ENCODE measurements around the gene GPC6. TPM values are rescaled to one million over a fixed set of nuclear protein-coding genes. Genes with fewer than 3 reads are reported as not detected.
A peak's percentile ranks its signal among the peaks of the same experiment; 100 is the strongest.

Gene GPC6
- polyA plus RNA-seq, 1 of the 3 experiments (the other 2 are of a cell fraction) = 6.7 TPM

DNA sequence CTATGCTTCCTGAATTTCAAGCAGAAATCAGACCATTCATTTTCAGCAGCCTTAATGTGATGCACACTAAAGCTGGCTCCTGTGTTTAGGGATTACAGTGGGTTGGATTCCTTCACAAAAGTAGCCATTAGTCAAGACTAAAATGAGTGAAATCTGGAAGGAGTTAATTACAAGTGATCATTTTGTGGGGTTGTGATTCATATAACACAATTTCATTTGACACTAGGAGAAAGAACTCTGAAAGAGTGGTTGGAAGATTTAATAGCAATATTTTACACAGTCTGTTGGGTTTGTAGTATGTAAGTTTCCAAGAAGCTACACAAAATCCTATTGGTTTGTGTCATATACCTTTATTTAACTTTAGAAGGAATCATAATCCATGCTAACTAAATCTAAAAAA lies 1015.9 kb downstream of the GPC6 start:
- no peak overlapping the region for H3K9ac ChIP-seq
- ChIA-PET CTCF (no interaction called here), POLR2A (no interaction called here)
- peaks cover 11% of the 10 kb centered on the region for H3K9me3 ChIP-seq
- peaks cover 0 to 5% of the 10 kb centered on the region in 2 experiments for H3K36me3 ChIP-seq (replicated peaks in 1 of 2; ENCODE audit: control insufficient read depth in 1 of 2, insufficient read depth in 2 of 2, low read length in 1 of 2)
- H3K4me2 ChIP-seq = no peak overlapping the region
- H3K9me2 ChIP-seq = no peaks in the 10 kb centered on the region
- H2AFZ ChIP-seq (ENCODE audit: low read depth) = no peak overlapping the region
- no peak for DNase-seq
- peaks cover 0 to 9% of the 10 kb centered on the region in 2 experiments; a peak in 1 of 4 replicates for H3K4me1 ChIP-seq (ENCODE audit: control insufficient read depth in 1 of 2, insufficient read depth in 2 of 2, low read depth in 1 of 2, low read length in 1 of 2)
- no peaks in the 10 kb centered on the region for H3F3A ChIP-seq (replicated peaks; ENCODE audit: insufficient read depth)
- no peak overlapping the region for H3K27ac ChIP-seq (ENCODE audit: low read depth in 2 of 2, low read length in 1 of 2)
- no peaks in the 10 kb centered on the region for H4K20me1 ChIP-seq (ENCODE audit: insufficient read depth)
- no peaks in the 10 kb centered on the region for H3K79me2 ChIP-seq (ENCODE audit: insufficient read depth)
- TF ChIP-seq CHD2 (IDR thresholded peaks at IDR 0.05; ENCODE audit: low read length, partially characterized antibody) (no peak), EZH2phosphoT487 (IDR thresholded peaks at IDR 0.05; ENCODE audit: borderline replicate concordance, low read depth) (no peak), SIN3A (IDR thresholded peaks at IDR 0.05; ENCODE audit: borderline replicate concordance, low read depth, low read length) (no peak), TEAD4 (IDR thresholded peaks at IDR 0.05; ENCODE audit: borderline replicate concordance, insufficient read depth) (no peak), RCOR1 (IDR thresholded peaks at IDR 0.05; ENCODE audit: low read length) (no peak)
- no peak overlapping the region for H3K4me3 ChIP-seq (ENCODE audit: low read depth in 2 of 2, low read length in 1 of 2)
- H3K27me3 ChIP-seq (ENCODE audit: insufficient read depth) = no peaks in the 10 kb centered on the region

DNA sequence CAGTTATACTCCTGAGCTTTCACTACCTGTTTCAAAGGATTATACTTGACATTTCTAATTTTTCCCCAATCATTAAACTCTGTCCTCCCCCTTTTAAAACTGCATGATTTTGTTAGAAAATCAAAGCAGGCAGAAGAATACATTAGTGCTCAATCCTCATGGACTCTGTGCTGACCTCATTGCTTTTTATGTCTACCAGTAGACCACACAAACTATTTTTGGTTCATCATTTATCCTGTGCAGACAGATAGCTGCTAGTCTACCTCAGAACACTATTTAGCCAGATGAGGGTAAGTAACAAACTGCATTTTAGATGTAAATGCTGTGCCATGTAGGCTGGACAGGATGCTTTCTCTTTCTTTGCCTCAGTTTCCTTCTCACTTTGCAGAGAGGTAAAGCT lies 1016.9 kb downstream of the GPC6 start:
- no peak overlapping the region for H3K4me2 ChIP-seq
- no peak overlapping the region for H3K27ac ChIP-seq (ENCODE audit: low read depth in 2 of 2, low read length in 1 of 2)

DNA sequence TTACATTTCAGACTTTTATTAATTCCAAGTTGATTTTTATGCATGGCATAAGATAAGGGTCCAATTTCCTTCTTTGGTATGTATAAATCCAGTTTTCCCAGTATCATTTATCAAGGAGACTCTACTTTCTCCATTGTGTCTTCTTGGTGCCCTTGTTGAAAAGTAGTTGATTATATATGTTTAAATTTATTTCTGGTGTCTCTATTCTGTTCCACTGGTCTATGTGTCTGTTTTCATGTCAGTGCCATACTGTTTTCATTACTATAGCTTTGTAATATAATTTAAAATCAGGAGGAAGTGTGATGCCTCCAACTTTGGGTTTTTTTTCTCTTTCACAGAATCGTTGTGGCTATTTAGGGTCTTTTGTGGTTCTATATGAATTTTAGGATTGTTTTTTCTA lies 1019.9 kb downstream of the GPC6 start:
- CTCF ChIA-PET = no interaction called here
- TF ChIP-seq RCOR1 (IDR thresholded peaks at IDR 0.05; ENCODE audit: low read length) = no peak
- TF ChIP-seq, protein P1, sequence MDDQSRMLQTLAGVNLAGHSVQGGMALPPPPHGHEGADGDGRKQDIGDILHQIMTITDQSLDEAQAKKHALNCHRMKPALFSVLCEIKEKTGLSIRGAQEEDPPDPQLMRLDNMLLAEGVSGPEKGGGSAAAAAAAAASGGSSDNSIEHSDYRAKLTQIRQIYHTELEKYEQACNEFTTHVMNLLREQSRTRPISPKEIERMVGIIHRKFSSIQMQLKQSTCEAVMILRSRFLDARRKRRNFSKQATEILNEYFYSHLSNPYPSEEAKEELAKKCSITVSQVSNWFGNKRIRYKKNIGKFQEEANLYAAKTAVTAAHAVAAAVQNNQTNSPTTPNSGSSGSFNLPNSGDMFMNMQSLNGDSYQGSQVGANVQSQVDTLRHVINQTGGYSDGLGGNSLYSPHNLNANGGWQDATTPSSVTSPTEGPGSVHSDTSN (IDR thresholded peaks at IDR 0.05) = no peak
- TF ChIP-seq JUND (IDR thresholded peaks at IDR 0.05) = no peak
- no peak for TF ChIP-seq SIN3A (IDR thresholded peaks at IDR 0.05; ENCODE audit: borderline replicate concordance, low read depth, low read length)
- TF ChIP-seq, protein P2, sequence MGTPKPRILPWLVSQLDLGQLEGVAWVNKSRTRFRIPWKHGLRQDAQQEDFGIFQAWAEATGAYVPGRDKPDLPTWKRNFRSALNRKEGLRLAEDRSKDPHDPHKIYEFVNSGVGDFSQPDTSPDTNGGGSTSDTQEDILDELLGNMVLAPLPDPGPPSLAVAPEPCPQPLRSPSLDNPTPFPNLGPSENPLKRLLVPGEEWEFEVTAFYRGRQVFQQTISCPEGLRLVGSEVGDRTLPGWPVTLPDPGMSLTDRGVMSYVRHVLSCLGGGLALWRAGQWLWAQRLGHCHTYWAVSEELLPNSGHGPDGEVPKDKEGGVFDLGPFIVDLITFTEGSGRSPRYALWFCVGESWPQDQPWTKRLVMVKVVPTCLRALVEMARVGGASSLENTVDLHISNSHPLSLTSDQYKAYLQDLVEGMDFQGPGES (IDR thresholded peaks at IDR 0.05; ENCODE audit: low read depth, low read length) = no peak
- TF ChIP-seq, protein P3, sequence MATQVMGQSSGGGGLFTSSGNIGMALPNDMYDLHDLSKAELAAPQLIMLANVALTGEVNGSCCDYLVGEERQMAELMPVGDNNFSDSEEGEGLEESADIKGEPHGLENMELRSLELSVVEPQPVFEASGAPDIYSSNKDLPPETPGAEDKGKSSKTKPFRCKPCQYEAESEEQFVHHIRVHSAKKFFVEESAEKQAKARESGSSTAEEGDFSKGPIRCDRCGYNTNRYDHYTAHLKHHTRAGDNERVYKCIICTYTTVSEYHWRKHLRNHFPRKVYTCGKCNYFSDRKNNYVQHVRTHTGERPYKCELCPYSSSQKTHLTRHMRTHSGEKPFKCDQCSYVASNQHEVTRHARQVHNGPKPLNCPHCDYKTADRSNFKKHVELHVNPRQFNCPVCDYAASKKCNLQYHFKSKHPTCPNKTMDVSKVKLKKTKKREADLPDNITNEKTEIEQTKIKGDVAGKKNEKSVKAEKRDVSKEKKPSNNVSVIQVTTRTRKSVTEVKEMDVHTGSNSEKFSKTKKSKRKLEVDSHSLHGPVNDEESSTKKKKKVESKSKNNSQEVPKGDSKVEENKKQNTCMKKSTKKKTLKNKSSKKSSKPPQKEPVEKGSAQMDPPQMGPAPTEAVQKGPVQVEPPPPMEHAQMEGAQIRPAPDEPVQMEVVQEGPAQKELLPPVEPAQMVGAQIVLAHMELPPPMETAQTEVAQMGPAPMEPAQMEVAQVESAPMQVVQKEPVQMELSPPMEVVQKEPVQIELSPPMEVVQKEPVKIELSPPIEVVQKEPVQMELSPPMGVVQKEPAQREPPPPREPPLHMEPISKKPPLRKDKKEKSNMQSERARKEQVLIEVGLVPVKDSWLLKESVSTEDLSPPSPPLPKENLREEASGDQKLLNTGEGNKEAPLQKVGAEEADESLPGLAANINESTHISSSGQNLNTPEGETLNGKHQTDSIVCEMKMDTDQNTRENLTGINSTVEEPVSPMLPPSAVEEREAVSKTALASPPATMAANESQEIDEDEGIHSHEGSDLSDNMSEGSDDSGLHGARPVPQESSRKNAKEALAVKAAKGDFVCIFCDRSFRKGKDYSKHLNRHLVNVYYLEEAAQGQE (IDR thresholded peaks at IDR 0.05; ENCODE audit: low read depth, low read length) = no peak
- TF ChIP-seq FOSL2 (IDR thresholded peaks at IDR 0.05; ENCODE audit: borderline replicate concordance, low read depth) = no peak
- TF ChIP-seq, protein P4, sequence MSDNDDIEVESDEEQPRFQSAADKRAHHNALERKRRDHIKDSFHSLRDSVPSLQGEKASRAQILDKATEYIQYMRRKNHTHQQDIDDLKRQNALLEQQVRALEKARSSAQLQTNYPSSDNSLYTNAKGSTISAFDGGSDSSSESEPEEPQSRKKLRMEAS (IDR thresholded peaks at IDR 0.05; ENCODE audit: low read depth) = no peak
- no peak for TF ChIP-seq FOXJ3 (CRISPR knock-in tag; IDR thresholded peaks at IDR 0.05)
- TF ChIP-seq RAD21 (IDR thresholded peaks at IDR 0.05; ENCODE audit: low read length) = no peak

More for the DNA sequence above, 1016.9 kb downstream of the GPC6 start:
- H3K9ac ChIP-seq = no peak overlapping the region
- H3K36me3 ChIP-seq (replicated peaks in 1 of 2; ENCODE audit: control insufficient read depth in 1 of 2, insufficient read depth in 2 of 2, low read length in 1 of 2) = peaks cover 0 to 5% of the 10 kb centered on the region in 2 experiments
- ChIA-PET CTCF (no interaction called here), POLR2A (no interaction called here)
- no peaks in the 10 kb centered on the region for H4K20me1 ChIP-seq (ENCODE audit: insufficient read depth)
- H3K79me2 ChIP-seq (ENCODE audit: insufficient read depth) = no peaks in the 10 kb centered on the region
- H3K4me1 ChIP-seq (ENCODE audit: control insufficient read depth in 1 of 2, insufficient read depth in 2 of 2, low read depth in 1 of 2, low read length in 1 of 2) = peaks cover 0 to 10% of the 10 kb centered on the region in 2 experiments; a peak in 2 of 4 replicates
- no peaks in the 10 kb centered on the region for H3F3A ChIP-seq (replicated peaks; ENCODE audit: insufficient read depth)
- DNase-seq = no peak
- H3K9me3 ChIP-seq = peaks cover 11% of the 10 kb centered on the region
- H3K27me3 ChIP-seq (ENCODE audit: insufficient read depth) = no peaks in the 10 kb centered on the region
- TF ChIP-seq EZH2phosphoT487 (IDR thresholded peaks at IDR 0.05; ENCODE audit: borderline replicate concordance, low read depth) = no peak
- TF ChIP-seq, protein P1 (IDR thresholded peaks at IDR 0.05) = 0 out of 2 replicates have a peak, but pooled peaks have one; percentile 6
- H3K9me2 ChIP-seq = no peaks in the 10 kb centered on the region
- H3K4me3 ChIP-seq (ENCODE audit: low read depth in 2 of 2, low read length in 1 of 2) = no peak overlapping the region
- no peak overlapping the region for H2AFZ ChIP-seq (ENCODE audit: low read depth)

More for the DNA sequence above, 1019.9 kb downstream of the GPC6 start:
- Histone ChIP-seq H3K4me2 (no peak overlapping the region), H4K20me1 (ENCODE audit: insufficient read depth) (no peaks in the 10 kb centered on the region), H3K36me3 (replicated peaks in 1 of 2; ENCODE audit: control insufficient read depth in 1 of 2, insufficient read depth in 2 of 2, low read length in 1 of 2) (peaks cover 0 to 5% of the 10 kb centered on the region in 2 experiments), H2AFZ (ENCODE audit: low read depth) (no peak overlapping the region), H3K9me3 (peaks cover 11% of the 10 kb centered on the region), H3K9me2 (no peaks in the 10 kb centered on the region), H3K4me1 (ENCODE audit: control insufficient read depth in 1 of 2, insufficient read depth in 2 of 2, low read depth in 1 of 2, low read length in 1 of 2) (peaks cover 0 to 13% of the 10 kb centered on the region in 2 experiments; a peak in 2 of 4 replicates), H3F3A (replicated peaks; ENCODE audit: insufficient read depth) (no peaks in the 10 kb centered on the region), H3K27ac (ENCODE audit: low read depth in 2 of 2, low read length in 1 of 2) (no peak overlapping the region), H3K27me3 (ENCODE audit: insufficient read depth) (no peaks in the 10 kb centered on the region), H3K4me3 (ENCODE audit: low read depth in 2 of 2, low read length in 1 of 2) (no peak overlapping the region), H3K79me2 (ENCODE audit: insufficient read depth) (no peaks in the 10 kb centered on the region), H3K9ac (no peak overlapping the region)
- WGBS (ENCODE audit: low lambda C conversion rate) = 51% methylated on average over 1 of the region's 1 CpG
- POLR2A ChIA-PET = no interaction called here
- DNase-seq = no peak
